Endothelial cell of umbilical vein (primary cell): ENCODE data around the gene SDC3.

Experiments used
- EZH2 ChIP-seq: IDR thresholded peaks from 2 replicates; pipeline ENCODE4 v1.6.1; 2012; ENCODE audit warnings: borderline replicate concordance, low read depth, mild to moderate bottlenecking, moderate library complexity, low read length, inconsistent platforms; ENCODE audit not compliant: severe bottlenecking
- FOS ChIP-seq: IDR thresholded peaks from 2 replicates; pipeline ENCODE4 v1.6.1; 2011; ENCODE audit warnings: mild to moderate bottlenecking, low read length, moderate library complexity, borderline replicate concordance; ENCODE audit not compliant: insufficient read depth
- GATA2 ChIP-seq: IDR thresholded peaks from 2 replicates; pipeline ENCODE4 v1.7.0; 2011; ENCODE audit warnings: low read depth, mild to moderate bottlenecking, moderate library complexity, mixed read lengths, low read length; ENCODE audit not compliant: insufficient read length, insufficient read depth
- JUN ChIP-seq: IDR thresholded peaks from 2 replicates; pipeline ENCODE4 v1.6.1; 2011; ENCODE audit warnings: borderline replicate concordance, low read depth; ENCODE audit not compliant: insufficient read length, insufficient read depth
- MYC ChIP-seq: IDR thresholded peaks from one replicate; pipeline ENCODE4 v1.6.1; 2011; ENCODE audit warnings: mild to moderate bottlenecking, low read depth, low read length
- POLR2A ChIP-seq: IDR thresholded peaks from 2 replicates; pipeline ENCODE4 v1.6.1; 2012; ENCODE audit warnings: low read depth, mild to moderate bottlenecking, control low read depth, low read length
- POLR2AphosphoS5 ChIP-seq: IDR thresholded peaks from 2 replicates; pipeline ENCODE4 v1.6.1; 2012; ENCODE audit warnings: low read depth, mild to moderate bottlenecking, control low read depth, low read length, moderate library complexity; ENCODE audit not compliant: insufficient read depth
- TF ChIP-seq, protein P1 (sequence below), 2 donors: IDR thresholded peaks; 1 replicate in 1 of 2; 2 replicates in 1 of 2; pipeline ENCODE4 v1.5.1; 2011; ENCODE audit warnings: low read length in 2 of 2, mild to moderate bottlenecking in 2 of 2, moderate library complexity in 2 of 2, control low read depth in 1 of 2, inconsistent platforms in 1 of 2, low read depth in 1 of 2; ENCODE audit not compliant: insufficient read depth in 1 of 2; ENCODE audit errors: extremely low read depth in 1 of 2
- TF ChIP-seq, protein P2 (sequence below): IDR thresholded peaks from 2 replicates; pipeline ENCODE4 v1.6.1; 2011; ENCODE audit not compliant: insufficient read depth, insufficient read length

DNA sequence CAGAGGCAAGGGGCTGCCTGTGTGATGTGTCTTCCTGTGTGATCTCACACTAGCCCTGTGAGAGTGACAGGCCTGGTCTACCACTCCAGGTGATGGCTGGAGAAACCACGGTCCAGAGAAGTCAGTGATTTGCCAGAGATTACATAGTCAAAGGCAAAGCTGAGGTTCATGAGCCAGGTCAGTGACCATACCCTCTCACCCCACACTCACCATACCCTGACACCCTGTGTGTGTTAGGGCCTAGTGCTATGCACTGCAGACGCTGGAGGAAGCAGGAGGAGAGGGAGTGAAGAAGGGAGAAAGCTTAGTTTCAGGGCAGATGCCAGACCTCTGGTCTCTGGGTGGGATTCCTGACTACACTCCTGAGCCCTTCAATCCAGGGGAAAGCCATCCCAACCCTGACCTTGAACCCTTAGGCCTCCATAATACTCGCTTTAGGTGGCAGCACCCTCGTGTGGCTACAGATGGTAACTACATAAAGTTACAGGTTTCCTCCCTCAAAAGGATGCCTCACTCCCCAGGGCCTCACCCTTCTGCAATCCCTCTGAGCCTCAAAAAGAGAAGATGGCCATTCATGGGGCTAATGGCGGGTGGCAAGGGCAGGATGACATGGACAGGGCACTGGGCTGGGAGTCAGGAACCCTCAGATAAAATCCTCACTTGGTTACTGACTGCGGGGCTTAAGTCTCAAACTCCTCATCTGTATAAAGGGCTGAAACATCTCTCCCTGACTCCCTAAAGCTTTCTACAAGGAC lies 20.8 kb upstream of the SDC3 start:
- TF ChIP-seq POLR2A (no peak), EZH2 (no peak), JUN (no peak), POLR2AphosphoS5 (no peak), MYC (no peak), GATA2 (no peak), FOS (no peak)
- TF ChIP-seq, protein P1, sequence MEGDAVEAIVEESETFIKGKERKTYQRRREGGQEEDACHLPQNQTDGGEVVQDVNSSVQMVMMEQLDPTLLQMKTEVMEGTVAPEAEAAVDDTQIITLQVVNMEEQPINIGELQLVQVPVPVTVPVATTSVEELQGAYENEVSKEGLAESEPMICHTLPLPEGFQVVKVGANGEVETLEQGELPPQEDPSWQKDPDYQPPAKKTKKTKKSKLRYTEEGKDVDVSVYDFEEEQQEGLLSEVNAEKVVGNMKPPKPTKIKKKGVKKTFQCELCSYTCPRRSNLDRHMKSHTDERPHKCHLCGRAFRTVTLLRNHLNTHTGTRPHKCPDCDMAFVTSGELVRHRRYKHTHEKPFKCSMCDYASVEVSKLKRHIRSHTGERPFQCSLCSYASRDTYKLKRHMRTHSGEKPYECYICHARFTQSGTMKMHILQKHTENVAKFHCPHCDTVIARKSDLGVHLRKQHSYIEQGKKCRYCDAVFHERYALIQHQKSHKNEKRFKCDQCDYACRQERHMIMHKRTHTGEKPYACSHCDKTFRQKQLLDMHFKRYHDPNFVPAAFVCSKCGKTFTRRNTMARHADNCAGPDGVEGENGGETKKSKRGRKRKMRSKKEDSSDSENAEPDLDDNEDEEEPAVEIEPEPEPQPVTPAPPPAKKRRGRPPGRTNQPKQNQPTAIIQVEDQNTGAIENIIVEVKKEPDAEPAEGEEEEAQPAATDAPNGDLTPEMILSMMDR (IDR thresholded peaks at IDR 0.05; ENCODE audit: extremely low read depth in 1 of 2, insufficient read depth in 1 of 2, low read depth in 1 of 2, low read length in 2 of 2), result peak; percentile 64 to 71
- TF ChIP-seq, protein P2, sequence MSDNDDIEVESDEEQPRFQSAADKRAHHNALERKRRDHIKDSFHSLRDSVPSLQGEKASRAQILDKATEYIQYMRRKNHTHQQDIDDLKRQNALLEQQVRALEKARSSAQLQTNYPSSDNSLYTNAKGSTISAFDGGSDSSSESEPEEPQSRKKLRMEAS, result no peak
